Neural cell (in vitro differentiated cells): ENCODE results near the gene ARHGEF7.

ENCODE experiments used
- CTCF ChIP-seq: fragments of 450-650 bp; IDR thresholded peaks from 2 replicates; pipeline ENCODE4 v1.5.1; 2014; ENCODE audit warnings: antibody characterized with exemption, mild to moderate bottlenecking, moderate library complexity; ENCODE audit not compliant: poor library complexity, severe bottlenecking
- EP300 ChIP-seq: fragments of 450-650 bp; conservative IDR thresholded peaks from 2 replicates; pipeline ENCODE4 v1.6.1; 2014; ENCODE audit warnings: antibody characterized with exemption, mild to moderate bottlenecking, moderate library complexity; ENCODE audit not compliant: poor library complexity, severe bottlenecking
- EZH2 ChIP-seq: fragments of 200-600, 300-800 bp; shearing (Covaris generic), sonication (generic); IDR thresholded peaks from 2 replicates; pipeline ENCODE4 v1.6.1; 2014; ENCODE audit warnings: antibody characterized with exemption, low read length, borderline replicate concordance, mild to moderate bottlenecking; ENCODE audit not compliant: insufficient read depth, poor library complexity, severe bottlenecking
- POLR2AphosphoS5 ChIP-seq: IDR thresholded peaks from 2 replicates; pipeline ENCODE4 v1.6.1; 2012
- RAD21 ChIP-seq: fragments of 450-650 bp; conservative IDR thresholded peaks from 2 replicates; pipeline ENCODE4 v1.6.1; 2014; ENCODE audit warnings: antibody characterized with exemption, mild to moderate bottlenecking, moderate library complexity

GRCh38 chr13:111269508-111269907 is 154.4 kb downstream of the ARHGEF7 start:
- no peak for TF ChIP-seq CTCF
- no peak for TF ChIP-seq EZH2
- no peak for TF ChIP-seq POLR2AphosphoS5
- no peak for TF ChIP-seq EP300
- no peak for TF ChIP-seq RAD21
